Colonic mucosa (tissue), 4 donors: Measurements from ENCODE around the gene PMM2. TPM values are rescaled to one million over a fixed set of nuclear protein-coding genes. Genes with fewer than 3 reads are reported as not detected.
A peak's percentile ranks its signal among the peaks of the same experiment; 100 is the strongest.

Experiments
- DNase-seq: peaks from one replicate; pipeline ENCODE4 v3.0.0-alpha.2; 2020
- H3K27ac ChIP-seq: fragments of 200-600 bp; one replicate; pipeline ENCODE4 v1.8.0; 2021
- H3K27me3 ChIP-seq: fragments of 200-600 bp; one replicate; pipeline ENCODE4 v1.8.0; 2021
- H3K36me3 ChIP-seq: fragments of 200-600 bp; one replicate; pipeline ENCODE4 v1.8.0; 2021
- H3K4me1 ChIP-seq: fragments of 200-600 bp; one replicate; pipeline ENCODE4 v1.8.0; 2021; ENCODE audit warnings: mild to moderate bottlenecking
- H3K4me3 ChIP-seq: fragments of 200-600 bp; one replicate; pipeline ENCODE4 v1.8.0; 2021
- H3K9ac ChIP-seq, 2 donors: one replicate each; pipeline ENCODE4 v1.7.0; 2013; ENCODE audit warnings: control low read depth in 2 of 2, low read depth in 2 of 2, low read length in 2 of 2
- H3K9me3 ChIP-seq: fragments of 200-600 bp; one replicate; pipeline ENCODE4 v1.8.0; 2021
- CTCF ChIP-seq: fragments of 200-600 bp; IDR thresholded peaks from one replicate; pipeline ENCODE4 v1.8.0; 2022; ENCODE audit warnings: antibody characterized with exemption, mild to moderate bottlenecking
- intact Hi-C: fragments of 100-400 bp; cut with DNase I; formaldehyde crosslinking; loops from one replicate; pipeline ENCODE4 v1.14.1; 2022
- total RNA-seq, 2 donors: library from RNA; stranded (reverse); fragmentation: NEBNext Ultra II Directional in 1 of 2; extraction: Animal tissue kit (Norgen Biotek cat#: 25700) in 1 of 2; gene quantifications; one replicate each; pipeline ENCODE4 v1.2.1, GENCODE V29; 2021
- donor health status: healthy.
- donor health status: DM: no; HTN: no; CAD: no.
- donor health status: DM: no; HTN: no; CAD: no.

Gene PMM2
- total RNA-seq, 2 donors from 2014 or later, result 60.7 to 88.1 TPM

GRCh38 chr16:8795091-8795490 lies 2.5 kb upstream of the PMM2 start:
- H3K9ac ChIP-seq, result no peak overlapping the region
- H3K9me3 ChIP-seq, result no peaks in the 10 kb centered on the region
- H3K36me3 ChIP-seq, result no peaks in the 10 kb centered on the region
- TF ChIP-seq CTCF, result no peak
- H3K27me3 ChIP-seq, result no peaks in the 10 kb centered on the region
- DNase-seq, result no peak
- H3K4me1 ChIP-seq, result peaks cover 9% of the 10 kb centered on the region
- H3K4me3 ChIP-seq, result no peak overlapping the region
- no peak overlapping the region for H3K27ac ChIP-seq
- intact Hi-C loops, result loop anchor here (5.0 kb wide), 2 partner anchors 87 to 228 kb away; partner anchors contain the start of gene LITAFD

- no peak for DNase-seq
- H3K9ac ChIP-seq, result no peak overlapping the region
- H3K4me1 ChIP-seq, result peaks cover 10% of the 10 kb centered on the region
- no peaks in the 10 kb centered on the region for H3K36me3 ChIP-seq
- no peak overlapping the region for H3K4me3 ChIP-seq
- no peak for TF ChIP-seq CTCF
- H3K9me3 ChIP-seq, result no peaks in the 10 kb centered on the region
- H3K27ac ChIP-seq, result no peak overlapping the region
- intact Hi-C loops, result loop anchor here (5.0 kb wide), 2 partner anchors 86 to 229 kb away; partner anchors contain the start of gene LITAFD
- no peaks in the 10 kb centered on the region for H3K27me3 ChIP-seq
These were observed 1.8 kb upstream of the PMM2 start for GRCh38 chr16:8795818-8796217.

- Histone ChIP-seq H3K4me1 (peaks cover 14% of the 10 kb centered on the region), H3K4me3 (peak overlapping the region; percentile 90), H3K27me3 (no peaks in the 10 kb centered on the region), H3K9ac (peak overlapping the region; percentile 28 to 77), H3K27ac (peak overlapping the region; percentile 77), H3K9me3 (no peaks in the 10 kb centered on the region), H3K36me3 (no peaks in the 10 kb centered on the region)
- DNase-seq, result no peak
- no peak for TF ChIP-seq CTCF
- intact Hi-C loops, result loop anchor here (5.0 kb wide), 2 partner anchors 86 to 229 kb away; partner anchors contain the start of gene LITAFD
These were observed 923 bp upstream of the PMM2 start for GRCh38 chr16:8796469-8797363.

GRCh38 chr16:8798174-8798527 lies 512 bp downstream of the PMM2 start:
- Histone ChIP-seq H3K4me3 (peak overlapping the region; percentile 90), H3K27ac (peak overlapping the region; percentile 77), H3K36me3 (peaks cover 12% of the 10 kb centered on the region), H3K4me1 (peaks cover 14% of the 10 kb centered on the region), H3K9ac (peak overlapping the region; percentile 77 to 93), H3K9me3 (no peaks in the 10 kb centered on the region), H3K27me3 (no peaks in the 10 kb centered on the region)
- DNase-seq, result no peak
- no peak for TF ChIP-seq CTCF
- intact Hi-C loops, result loop anchor here (5.0 kb wide), 2 partner anchors 84 to 231 kb away; partner anchors contain the start of gene LITAFD

GRCh38 chr16:8798535-8799157 lies 1.0 kb downstream of the PMM2 start:
- Histone ChIP-seq H3K4me3 (peak overlapping the region; percentile 90), H3K36me3 (peaks cover 15% of the 10 kb centered on the region), H3K4me1 (peaks cover 14% of the 10 kb centered on the region), H3K27ac (peak overlapping the region; percentile 77), H3K27me3 (no peaks in the 10 kb centered on the region), H3K9ac (peak overlapping the region; percentile 77 to 93), H3K9me3 (no peaks in the 10 kb centered on the region)
- intact Hi-C loops, result loop anchor here (5.0 kb wide), 2 partner anchors 84 to 231 kb away; partner anchors contain the start of gene LITAFD
- DNase-seq, result no peak
- no peak for TF ChIP-seq CTCF
